ENCODE measurements around the gene RNF121. TPM values are rescaled to one million over a fixed set of nuclear protein-coding genes. Genes with fewer than 3 reads are reported as not detected.

RNF121 gene
- total RNA-seq, 4 donors from 2014 or later = 13.1 to 25.8 (median 21.5) TPM

DNA sequence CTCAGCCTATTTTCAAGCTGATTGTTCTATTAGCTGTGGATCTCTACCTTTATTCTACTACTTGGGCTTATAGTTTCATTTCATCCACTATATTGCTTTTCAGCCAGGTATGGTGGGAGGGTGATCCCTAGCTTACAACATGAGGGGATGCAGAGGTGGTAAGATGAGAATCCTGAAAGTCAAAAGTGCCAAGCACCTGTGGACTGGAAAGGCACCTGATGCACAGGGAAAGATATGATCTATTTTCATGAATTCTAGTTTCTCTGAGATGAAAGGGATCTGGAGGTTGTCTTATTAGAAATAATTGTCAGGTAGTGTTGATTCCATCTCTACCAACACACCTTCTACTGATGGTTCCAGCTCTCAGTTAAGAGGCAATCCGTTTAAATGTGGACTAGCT lies 48.2 kb downstream of the RNF121 start:
- Histone ChIP-seq H3K9me3 (no peaks in the 10 kb centered on the region), H3K4me3 (no peak overlapping the region), H3K4me1 (peaks cover 0 to 26% (median 3%) of the 10 kb centered on the region in 3 donors), H3K27me3 (no peaks in the 10 kb centered on the region), H3K27ac (no peak overlapping the region), H3K36me3 (peaks cover 0 to 8% of the 10 kb centered on the region in 2 donors)
- TF ChIP-seq, protein P1, sequence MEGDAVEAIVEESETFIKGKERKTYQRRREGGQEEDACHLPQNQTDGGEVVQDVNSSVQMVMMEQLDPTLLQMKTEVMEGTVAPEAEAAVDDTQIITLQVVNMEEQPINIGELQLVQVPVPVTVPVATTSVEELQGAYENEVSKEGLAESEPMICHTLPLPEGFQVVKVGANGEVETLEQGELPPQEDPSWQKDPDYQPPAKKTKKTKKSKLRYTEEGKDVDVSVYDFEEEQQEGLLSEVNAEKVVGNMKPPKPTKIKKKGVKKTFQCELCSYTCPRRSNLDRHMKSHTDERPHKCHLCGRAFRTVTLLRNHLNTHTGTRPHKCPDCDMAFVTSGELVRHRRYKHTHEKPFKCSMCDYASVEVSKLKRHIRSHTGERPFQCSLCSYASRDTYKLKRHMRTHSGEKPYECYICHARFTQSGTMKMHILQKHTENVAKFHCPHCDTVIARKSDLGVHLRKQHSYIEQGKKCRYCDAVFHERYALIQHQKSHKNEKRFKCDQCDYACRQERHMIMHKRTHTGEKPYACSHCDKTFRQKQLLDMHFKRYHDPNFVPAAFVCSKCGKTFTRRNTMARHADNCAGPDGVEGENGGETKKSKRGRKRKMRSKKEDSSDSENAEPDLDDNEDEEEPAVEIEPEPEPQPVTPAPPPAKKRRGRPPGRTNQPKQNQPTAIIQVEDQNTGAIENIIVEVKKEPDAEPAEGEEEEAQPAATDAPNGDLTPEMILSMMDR (IDR thresholded peaks at IDR 0.05) = no peak
- TF ChIP-seq POLR2A (IDR thresholded peaks at IDR 0.05) (no peak), POLR2AphosphoS5 (IDR thresholded peaks at IDR 0.05) (no peak), EP300 (IDR thresholded peaks at IDR 0.05) (no peak)
- no peak for ATAC-seq
- WGBS, 2 donors (ENCODE audit: low coverage in 1 of 2) = 50 to 64% methylated on average over 1 of the region's 1 CpG

DNA sequence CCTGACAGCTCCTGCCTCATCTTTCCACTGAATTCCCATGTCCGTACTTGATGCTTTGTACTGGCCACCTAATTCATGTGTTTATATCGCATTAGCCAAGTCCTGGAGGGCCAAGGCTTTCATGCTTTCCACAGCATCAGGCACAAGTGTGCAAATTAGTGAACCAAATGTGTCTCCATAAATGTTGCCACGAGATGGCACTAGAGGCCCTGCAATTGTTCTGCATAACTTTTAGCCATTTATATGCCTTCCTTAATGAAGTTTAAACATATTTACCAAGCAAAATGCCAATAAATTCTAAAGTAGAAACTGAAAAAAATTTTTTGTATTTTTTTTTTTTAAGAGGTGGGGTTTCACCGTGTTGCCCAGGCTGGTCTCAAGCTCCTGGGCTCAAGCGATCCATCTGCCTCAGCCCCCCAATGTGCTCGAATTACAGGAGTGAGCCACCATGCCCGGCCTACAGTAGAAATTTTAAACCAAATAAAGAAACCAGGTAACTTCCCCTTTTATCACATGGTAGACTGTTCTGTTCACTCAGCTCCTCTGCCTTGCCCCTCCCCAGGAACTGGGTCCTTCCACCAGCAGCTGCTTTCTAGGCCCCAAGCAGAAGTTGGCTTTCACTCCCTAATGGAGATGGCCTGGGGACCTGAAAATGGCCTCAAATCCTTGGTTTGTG lies 49.0 kb downstream of the RNF121 start:
- H3K27me3 ChIP-seq = no peaks in the 10 kb centered on the region
- peak; percentile 41 for ATAC-seq
- H3K27ac ChIP-seq = no peak overlapping the region
- TF ChIP-seq POLR2A (IDR thresholded peaks at IDR 0.05) (no peak), EP300 (IDR thresholded peaks at IDR 0.05) (no peak), POLR2AphosphoS5 (IDR thresholded peaks at IDR 0.05) (peak; percentile 17)
- TF ChIP-seq, protein P1 (IDR thresholded peaks at IDR 0.05) = peak; percentile 50 to 86 (median 76)
- WGBS, 2 donors (ENCODE audit: low coverage in 1 of 2) = 37 to 43% methylated on average over 5 to 7 of the region's 7 CpGs
- no peak overlapping the region for H3K4me3 ChIP-seq
- H3K4me1 ChIP-seq = peaks cover 0 to 24% (median 3%) of the 10 kb centered on the region in 3 donors
- peaks cover 0 to 8% of the 10 kb centered on the region in 2 donors for H3K36me3 ChIP-seq
- H3K9me3 ChIP-seq = no peaks in the 10 kb centered on the region

DNA sequence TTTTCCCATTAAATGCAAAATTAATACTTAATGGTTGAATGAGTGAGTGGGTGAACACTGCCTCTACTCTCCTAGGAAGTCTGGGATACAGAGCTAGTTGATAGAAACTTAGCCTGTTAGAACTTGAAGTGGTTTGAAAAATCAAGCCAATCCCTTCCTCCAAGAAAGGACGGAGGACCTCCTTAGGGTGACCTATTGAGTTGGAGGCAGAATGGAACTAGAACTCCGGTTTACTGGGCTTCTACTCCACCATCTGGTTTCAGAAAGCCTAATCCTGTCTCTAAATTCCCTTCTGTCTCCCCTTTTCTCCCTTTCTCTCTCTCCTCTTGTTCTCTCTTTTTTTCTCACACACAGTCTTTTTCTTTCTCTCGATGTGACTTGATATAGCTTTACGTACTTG lies 50.2 kb downstream of the RNF121 start:
- peaks cover 0 to 19% of the 10 kb centered on the region in 2 donors for H3K36me3 ChIP-seq
- no peak for ATAC-seq
- peaks cover 0 to 24% (median 3%) of the 10 kb centered on the region in 3 donors for H3K4me1 ChIP-seq
- H3K4me3 ChIP-seq = no peak overlapping the region
- H3K9me3 ChIP-seq = no peaks in the 10 kb centered on the region
- no peaks in the 10 kb centered on the region for H3K27me3 ChIP-seq
- WGBS, 2 donors (ENCODE audit: low coverage in 1 of 2) = 86 to 95% methylated on average over 3 to 4 of the region's 4 CpGs
- TF ChIP-seq POLR2A (IDR thresholded peaks at IDR 0.05) (no peak), EP300 (IDR thresholded peaks at IDR 0.05) (no peak), POLR2AphosphoS5 (IDR thresholded peaks at IDR 0.05) (no peak)
- TF ChIP-seq, protein P1 (IDR thresholded peaks at IDR 0.05) = no peak
- H3K27ac ChIP-seq = peak overlapping the region in 1 of 4 donors; percentile 51

DNA sequence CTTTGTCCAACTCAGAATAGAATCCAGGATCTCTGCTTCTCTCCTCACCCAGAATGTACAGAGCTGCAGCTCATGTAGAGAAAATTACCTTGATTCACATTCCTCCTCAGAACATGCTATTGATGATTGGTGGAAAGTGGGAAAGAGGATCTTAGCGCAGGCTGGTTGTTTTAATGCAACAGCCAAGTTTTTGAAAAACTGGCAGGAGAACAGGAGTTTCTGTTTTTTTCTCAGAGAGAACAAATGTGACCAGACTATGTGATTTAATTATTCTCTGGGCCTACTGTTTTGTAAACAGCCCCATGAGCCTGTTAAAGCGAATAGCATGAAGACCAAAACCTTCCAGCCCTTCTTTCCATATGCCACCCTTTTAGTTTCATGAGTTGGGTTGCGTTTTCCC lies 50.8 kb downstream of the RNF121 start:
- WGBS, 2 donors (ENCODE audit: low coverage in 1 of 2) = 69 to 71% methylated on average over 3 of the region's 3 CpGs
- peaks cover 0 to 23% of the 10 kb centered on the region in 2 donors for H3K36me3 ChIP-seq
- H3K27ac ChIP-seq = peak overlapping the region in 2 of 4 donors; percentile 5 to 51
- H3K27me3 ChIP-seq = no peaks in the 10 kb centered on the region
- no peaks in the 10 kb centered on the region for H3K9me3 ChIP-seq
- ATAC-seq = no peak
- H3K4me1 ChIP-seq = peaks cover 0 to 24% (median 3%) of the 10 kb centered on the region in 3 donors
- no peak overlapping the region for H3K4me3 ChIP-seq
- TF ChIP-seq EP300 (IDR thresholded peaks at IDR 0.05) = no peak
- TF ChIP-seq POLR2A (IDR thresholded peaks at IDR 0.05) = no peak
- TF ChIP-seq, protein P1 (IDR thresholded peaks at IDR 0.05) = no peak
- TF ChIP-seq POLR2AphosphoS5 (IDR thresholded peaks at IDR 0.05) = no peak

DNA sequence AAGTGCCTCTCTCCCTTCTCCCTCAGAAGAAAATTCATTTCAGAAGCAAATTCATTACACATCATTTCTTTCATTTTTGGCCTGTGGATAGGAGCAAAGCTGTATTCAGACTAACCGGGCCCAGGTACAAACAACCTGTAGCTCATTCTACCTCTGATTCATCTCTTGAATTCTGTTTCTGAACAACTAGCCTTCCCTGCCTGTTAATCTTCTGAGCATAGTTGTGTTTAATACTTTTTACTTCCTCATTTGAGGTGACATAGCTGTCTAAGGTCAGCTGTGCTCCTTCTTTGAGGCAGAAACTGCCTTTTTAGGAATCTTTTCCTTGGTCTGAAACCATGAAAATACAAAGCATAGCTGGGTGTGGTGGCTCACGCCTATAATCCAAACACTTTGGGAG lies 57.3 kb downstream of the RNF121 start:
- TF ChIP-seq, protein P1 (IDR thresholded peaks at IDR 0.05) = no peak
- TF ChIP-seq POLR2AphosphoS5 (IDR thresholded peaks at IDR 0.05) (no peak), EP300 (IDR thresholded peaks at IDR 0.05) (no peak), POLR2A (IDR thresholded peaks at IDR 0.05) (no peak)
- Histone ChIP-seq H3K9me3 (no peaks in the 10 kb centered on the region), H3K27me3 (no peaks in the 10 kb centered on the region), H3K4me3 (no peak overlapping the region), H3K36me3 (peaks cover 3 to 30% of the 10 kb centered on the region in 2 donors), H3K4me1 (peaks cover 15 to 26% (median 17%) of the 10 kb centered on the region in 3 donors), H3K27ac (peak overlapping the region in 1 of 4 donors; percentile 6)
- WGBS, 2 donors (ENCODE audit: low coverage in 1 of 2) = 65% methylated on average over 2 of the region's 2 CpGs; no CpG with 5 or more reads in 1 of the 2 donors
- no peak for ATAC-seq
